CD1c-positive myeloid dendritic cell (primary cell): ENCODE measurements around the gene HARBI1.
A peak's percentile ranks its signal among the peaks of the same experiment; 100 is the strongest.

Experiments used
- DNase-seq: peaks from one replicate; pipeline ENCODE4 v3.0.0-alpha.2; 2016; ENCODE audit errors: extremely low spot score

The HARBI1 gene

GRCh38 chr11:46617134-46617971 lies at the start of gene HARBI1, which contains the start of gene ATG13:
Gene HARBI1, minus strand, starts transcription at chr11:46617227. Its CDS starts 990 bp downstream, at chr11:46616237.
Gene ATG13, plus strand, starts transcription at chr11:46617553. Its CDS starts 26,739 bp downstream, at chr11:46644292.
- peak; percentile 97 for DNase-seq

DNA sequence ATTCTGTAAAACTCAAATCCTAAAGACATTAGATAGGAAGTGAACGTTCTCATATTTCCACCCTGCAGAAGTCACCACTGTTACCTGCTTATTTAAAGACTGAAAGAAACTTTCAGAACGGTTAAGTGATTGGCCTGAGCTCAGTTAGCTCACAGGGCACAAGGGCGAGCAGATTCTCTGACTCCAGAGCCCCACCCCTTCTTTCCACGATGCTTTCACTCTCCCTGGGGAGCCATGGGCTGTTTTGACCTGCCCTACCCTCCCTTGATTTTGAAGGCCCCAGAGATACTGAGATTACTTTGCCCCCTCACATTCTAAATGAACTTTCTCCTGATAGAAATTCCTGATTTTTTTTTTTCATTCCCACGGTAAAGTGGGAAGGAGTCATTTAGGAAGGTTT lies 49.5 kb upstream of the HARBI1 start:
- DNase-seq: no peak

- no peak for DNase-seq
Measured at GRCh38 chr11:46665356-46665755, 48.3 kb upstream of the HARBI1 start.

DNA sequence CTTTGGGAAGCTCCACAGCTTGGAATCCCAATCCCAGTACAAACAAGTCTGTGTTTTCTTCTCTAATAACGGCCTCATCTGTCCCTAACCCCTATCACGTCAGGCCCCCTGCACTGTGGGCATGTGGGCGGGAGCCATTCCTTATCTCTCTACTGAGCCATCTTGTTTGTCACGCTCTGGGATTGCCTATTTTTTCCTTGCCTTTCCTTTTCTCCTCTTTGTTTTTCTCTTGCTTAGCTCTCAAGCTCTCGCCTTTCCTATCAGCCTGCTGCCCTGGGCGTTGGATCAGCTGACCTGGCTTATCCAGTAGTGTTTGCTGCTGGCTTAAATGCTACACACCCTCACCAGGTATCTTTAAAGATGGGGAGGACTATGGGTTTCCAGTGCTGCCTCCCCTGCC lies 47.6 kb upstream of the HARBI1 start:
- no peak for DNase-seq

DNA sequence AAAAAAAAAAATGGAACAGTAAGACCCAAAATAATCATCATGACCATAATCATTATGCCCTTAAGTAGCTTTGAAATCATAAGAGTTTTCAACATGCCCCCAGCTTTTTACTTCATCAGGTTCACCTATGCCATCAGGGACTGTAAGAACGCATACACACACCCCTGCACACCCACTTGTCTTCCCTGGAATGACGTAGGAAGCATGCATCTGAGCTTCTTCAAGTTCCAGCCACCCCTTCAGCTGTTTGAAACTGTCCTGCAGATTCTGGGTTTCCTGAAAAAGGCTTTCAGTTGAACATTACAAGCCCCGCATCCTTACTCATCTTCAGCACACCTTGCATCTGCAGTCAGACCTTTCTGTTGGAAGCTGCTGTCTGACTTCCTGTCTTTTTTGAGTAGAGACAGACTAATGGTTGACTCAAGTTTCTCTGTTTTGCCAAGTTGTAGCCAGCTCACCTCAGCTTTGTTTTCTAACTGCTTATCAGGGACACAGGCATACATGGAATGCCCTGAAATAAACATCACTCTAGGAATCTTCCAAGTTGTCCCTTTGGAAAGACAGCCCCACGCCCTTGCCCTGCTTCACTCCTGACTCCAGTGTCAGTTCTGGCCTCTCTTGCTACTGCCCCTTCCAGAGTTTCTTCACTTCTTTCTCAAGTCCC lies 46.4 kb upstream of the HARBI1 start:
- DNase-seq: no peak

GRCh38 chr11:46662366-46662765 lies 45.3 kb upstream of the HARBI1 start:
- no peak for DNase-seq

DNA sequence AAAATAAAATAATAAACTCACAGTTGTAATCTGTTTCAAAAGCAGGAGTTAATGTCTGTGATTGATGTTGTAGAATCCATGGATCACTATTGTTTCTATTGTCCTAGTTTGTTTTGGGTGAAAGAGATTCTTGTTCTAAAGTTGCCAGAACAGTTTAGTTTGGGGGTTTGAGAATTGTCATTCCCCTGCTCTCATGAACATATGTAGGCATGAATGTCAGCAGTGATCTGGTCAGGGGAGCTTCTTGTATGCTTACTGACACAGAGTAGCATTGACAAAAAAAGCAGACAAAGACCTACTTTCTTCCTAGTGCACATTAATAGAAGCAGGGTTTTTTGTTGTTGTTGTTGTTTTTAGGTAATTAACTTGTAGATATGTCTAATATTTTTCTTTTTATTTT lies 44.8 kb upstream of the HARBI1 start:
- DNase-seq: no peak

GRCh38 chr11:46659908-46660307 lies 42.9 kb upstream of the HARBI1 start:
- DNase-seq: no peak

DNA sequence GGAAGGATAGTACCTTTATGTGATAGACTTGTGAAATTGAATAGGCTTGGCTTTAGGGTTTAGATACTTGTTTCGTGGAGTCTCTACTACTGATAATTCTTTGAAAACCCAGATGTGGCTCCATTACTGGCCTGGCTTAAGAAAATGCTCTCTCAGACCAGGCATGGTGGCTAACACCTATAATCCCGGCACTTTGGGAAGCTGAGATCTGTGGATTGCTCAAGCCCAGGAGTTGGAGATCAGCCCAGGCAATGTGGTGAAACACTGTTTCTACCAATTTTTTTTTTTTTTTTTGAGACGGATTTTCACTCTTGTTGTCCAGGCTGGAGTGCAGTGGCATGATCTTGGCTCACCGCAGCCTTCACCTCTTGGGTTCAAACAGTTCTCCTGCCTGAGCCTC lies 41.2 kb upstream of the HARBI1 start:
- no peak for DNase-seq

- DNase-seq: no peak
Measured at GRCh38 chr11:46657186-46657585, 40.2 kb upstream of the HARBI1 start.

- no peak for DNase-seq
Measured at GRCh38 chr11:46655631-46656030, 38.6 kb upstream of the HARBI1 start.

DNA sequence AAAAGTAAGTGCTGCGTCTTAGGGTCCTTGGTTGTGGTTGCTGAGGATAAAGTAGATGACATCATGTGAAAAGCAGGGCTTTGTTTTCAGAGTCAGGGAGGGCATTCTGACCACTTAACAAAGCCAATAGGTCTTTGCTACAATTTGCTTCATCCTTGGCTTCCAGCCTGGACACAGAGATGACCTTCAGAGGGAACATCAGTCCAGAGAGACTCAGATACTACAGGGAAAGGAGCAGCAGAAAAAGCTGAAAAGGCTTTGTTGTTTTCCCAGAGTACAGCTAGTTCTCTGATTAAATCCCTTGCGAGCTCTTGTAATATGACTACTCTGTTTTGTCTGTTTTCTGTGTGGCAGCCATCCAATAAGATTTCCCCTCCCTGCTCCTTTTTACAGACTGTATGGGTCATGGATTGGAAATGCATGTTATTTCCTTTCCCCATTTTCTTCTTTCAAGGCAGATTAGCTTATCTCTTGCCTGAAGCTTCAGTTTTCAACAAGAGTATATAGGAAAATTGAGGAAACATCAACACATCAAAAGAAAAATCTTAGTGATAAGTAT lies 32.2 kb upstream of the HARBI1 start:
- DNase-seq: no peak

GRCh38 chr11:46643986-46644385 lies 27.0 kb upstream of the HARBI1 start:
- DNase-seq: no peak

GRCh38 chr11:46643531-46643930 lies 26.5 kb upstream of the HARBI1 start:
- no peak for DNase-seq

DNA sequence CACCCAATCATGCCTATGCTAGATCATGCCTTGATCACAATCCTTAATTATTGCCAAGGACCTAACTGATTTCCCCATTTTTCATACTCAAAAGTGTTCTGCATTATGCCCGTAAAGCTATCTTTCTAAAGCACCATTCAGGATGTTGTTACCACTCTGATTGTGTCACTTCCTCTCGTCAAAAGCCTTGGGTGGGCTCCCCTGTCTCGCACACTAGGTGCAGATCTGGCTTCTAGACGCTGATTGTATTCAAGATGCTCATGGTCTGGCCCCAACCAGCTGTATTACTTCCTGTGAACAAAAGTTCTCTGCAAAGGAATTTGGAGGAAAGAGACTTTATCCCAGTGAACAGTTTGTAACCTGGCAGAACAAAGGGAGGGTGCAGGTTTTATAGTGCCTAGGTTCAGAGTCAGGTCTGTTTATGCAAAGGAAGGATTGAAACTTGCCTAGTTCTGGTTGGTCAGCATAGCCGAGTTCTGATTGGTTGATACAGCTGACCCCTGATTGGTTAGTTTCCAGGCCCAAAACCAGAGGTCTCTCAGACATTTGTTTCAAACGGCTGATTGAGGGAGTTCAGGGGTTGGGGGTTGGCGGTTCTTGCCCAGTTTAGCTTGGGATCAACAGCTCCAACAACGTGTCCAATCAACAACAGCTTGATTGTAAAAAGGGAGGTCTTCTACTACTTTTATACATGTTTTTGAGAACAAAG lies 25.8 kb upstream of the HARBI1 start:
- no peak for DNase-seq

DNA sequence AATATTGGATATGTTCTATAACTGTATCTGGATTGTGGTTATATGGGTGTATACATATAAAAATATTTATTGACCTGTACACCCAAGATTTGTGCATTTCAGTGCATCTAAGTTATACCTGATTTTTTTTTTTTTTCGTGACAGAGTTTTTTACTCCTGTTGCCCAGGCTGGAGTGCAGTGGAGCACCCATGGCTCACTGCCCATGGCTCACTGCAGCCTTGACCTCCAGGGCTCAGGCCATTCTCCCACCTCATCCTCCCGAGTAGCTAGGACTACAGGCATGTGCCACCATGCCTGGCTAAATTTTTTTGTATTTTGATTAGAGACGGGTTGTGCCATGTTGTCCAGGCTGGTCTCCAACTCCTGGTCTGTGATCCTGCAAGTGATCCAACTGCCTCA lies 24.6 kb upstream of the HARBI1 start:
- no peak for DNase-seq

DNA sequence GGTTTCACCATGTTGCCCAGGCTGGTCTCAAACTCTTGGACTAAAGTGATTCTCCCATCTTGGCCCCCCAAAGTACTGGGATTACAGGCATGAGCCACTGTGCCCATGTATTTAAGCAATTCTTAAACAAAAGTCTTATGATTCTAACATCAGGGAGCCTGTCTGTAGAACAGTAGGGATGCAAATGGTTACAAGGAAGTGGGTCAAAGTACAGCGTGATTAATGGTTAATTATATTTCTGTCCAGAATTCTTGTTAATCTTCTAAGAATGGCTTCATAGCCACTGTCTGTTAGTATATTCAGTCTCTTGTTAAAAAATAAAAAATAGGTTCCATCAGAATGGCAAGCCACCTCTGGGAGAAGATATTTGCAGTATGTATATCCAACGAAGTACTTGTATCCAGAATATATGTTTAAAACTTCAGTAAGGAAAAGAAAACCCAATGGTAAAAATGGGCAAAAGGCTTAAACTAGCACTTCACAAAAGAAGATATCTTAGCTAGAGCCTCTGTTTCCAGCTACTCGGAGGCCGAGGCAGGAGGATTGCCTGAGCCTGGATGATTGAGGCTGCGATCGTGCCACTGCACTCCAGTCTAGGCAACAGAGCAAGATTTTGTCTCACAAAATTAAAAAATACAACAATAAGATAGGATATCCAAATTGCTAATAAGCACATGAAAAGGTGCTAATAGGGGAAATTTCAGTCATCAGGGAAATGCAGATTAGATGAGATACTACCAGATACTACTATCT lies 23.2 kb upstream of the HARBI1 start:
- DNase-seq: no peak

DNA sequence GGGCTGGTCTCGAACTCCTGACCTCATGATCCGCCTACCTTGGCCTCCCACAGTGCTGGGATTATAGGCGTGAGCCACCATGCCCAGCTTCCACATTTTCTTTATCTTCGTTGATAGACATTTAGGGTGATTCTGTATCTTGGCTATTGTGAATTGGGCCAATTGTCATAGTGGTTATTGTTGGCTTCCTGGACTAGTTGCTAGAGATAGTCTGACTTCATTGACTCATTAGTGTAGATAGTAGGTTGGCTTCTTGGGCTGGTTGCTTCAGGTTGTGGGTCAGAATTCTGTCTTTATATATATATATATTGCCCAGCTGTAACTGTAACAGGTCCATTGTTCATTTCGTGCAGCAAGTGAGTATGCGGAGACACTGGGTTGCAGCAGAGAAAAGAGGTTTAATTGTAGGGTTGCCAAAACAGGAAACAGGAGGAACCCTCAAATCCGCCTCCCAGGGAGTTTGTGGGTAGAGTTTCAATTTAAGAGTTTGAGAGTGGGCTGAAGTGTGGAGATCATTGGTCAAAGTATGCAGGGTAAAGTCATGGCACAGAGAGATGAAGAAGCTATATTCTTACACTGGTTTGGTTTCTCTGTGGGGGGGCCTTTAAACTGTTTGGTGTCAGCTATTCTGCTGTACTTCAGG lies 22.3 kb upstream of the HARBI1 start:
- peak; percentile 17 for DNase-seq

DNA sequence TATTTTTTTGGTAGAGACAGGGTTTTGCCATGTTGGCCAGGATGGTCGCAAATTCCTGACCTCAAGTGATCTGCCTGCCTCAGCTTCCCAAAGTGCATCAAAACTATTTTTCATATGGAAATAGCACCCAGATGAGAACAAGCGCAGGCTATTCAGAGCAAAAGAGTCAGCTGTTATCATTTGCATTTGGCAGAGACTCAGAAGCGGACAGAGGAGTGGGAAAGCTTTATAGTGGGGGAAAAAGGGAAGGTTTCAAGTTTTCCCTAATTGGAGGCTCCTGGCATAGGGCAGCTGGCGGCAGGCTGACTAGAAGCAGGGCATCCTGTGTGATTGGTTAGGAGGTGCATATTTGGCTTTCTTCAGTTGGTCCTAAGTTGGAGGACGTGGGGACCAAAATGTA lies 20.5 kb upstream of the HARBI1 start:
- no peak for DNase-seq

DNA sequence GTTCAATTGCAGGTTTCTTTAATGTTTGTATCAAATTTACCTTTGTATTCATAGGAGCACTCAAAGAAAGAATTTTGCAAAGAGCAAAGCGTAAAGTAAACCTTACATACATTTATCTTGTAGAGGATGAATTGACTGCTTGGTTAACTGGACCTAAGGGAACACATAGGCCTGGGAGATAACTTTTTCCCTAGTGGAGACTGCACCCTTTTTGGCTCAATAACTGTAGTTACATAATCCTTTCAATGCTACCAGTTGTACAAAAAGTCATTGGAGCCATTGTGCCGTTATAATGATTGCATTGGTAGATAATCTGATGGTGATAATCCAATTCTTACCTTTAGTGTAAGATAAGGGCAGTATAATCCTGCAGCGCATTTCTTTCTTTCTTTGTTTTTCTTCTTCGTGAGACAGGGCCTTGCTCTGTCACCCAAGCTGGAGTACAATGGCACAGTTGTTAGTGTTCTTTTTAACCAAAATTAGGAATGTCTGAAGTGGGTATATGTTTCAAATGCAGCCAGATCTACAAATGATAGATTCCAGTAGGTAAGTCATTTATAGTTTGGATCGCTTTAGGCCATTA lies 18.6 kb upstream of the HARBI1 start:
- DNase-seq: no peak
